ENCODE data around the gene PNISR.
"Not testable (repeated sequence)": the region's sequence is repeated elsewhere in the genome, so short reads cannot be mapped to it uniquely, and the experiment has no call there.

PNISR gene, protein sequence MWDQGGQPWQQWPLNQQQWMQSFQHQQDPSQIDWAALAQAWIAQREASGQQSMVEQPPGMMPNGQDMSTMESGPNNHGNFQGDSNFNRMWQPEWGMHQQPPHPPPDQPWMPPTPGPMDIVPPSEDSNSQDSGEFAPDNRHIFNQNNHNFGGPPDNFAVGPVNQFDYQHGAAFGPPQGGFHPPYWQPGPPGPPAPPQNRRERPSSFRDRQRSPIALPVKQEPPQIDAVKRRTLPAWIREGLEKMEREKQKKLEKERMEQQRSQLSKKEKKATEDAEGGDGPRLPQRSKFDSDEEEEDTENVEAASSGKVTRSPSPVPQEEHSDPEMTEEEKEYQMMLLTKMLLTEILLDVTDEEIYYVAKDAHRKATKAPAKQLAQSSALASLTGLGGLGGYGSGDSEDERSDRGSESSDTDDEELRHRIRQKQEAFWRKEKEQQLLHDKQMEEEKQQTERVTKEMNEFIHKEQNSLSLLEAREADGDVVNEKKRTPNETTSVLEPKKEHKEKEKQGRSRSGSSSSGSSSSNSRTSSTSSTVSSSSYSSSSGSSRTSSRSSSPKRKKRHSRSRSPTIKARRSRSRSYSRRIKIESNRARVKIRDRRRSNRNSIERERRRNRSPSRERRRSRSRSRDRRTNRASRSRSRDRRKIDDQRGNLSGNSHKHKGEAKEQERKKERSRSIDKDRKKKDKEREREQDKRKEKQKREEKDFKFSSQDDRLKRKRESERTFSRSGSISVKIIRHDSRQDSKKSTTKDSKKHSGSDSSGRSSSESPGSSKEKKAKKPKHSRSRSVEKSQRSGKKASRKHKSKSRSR

GRCh38 chr6:99424761-99425646, at the start of gene PNISR:
PNISR (minus strand) TSS chr6:99425308; CDS start chr6:99414659, 10,649 bp downstream.
- DNase-seq (ENCODE audit: low read depth in 1 of 2, low spot score in 1 of 2) = peak; percentile 68 to 71

DNA sequence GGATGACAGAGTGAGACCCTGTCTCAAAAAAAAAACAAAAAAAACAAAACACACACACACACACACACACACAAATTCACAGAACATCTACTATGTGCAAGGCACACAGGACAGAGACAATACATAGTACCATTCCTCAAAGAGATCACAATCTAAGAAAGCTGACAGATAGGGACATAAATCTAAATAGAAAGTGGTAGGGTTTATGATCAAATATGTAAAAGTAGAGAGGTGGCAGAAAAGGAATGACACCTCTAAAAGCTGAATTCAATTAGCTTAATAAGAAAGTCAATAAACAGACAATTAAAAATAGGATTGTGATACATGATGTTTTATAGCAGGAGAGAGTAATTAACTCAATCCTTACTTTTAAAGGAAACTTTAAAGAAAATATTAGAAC, 48.6 kb upstream of the PNISR start:
- no peak for DNase-seq (ENCODE audit: low read depth in 1 of 2, low spot score in 1 of 2)

GRCh38 chr6:99471638-99472037, 46.5 kb upstream of the PNISR start:
- DNase-seq (ENCODE audit: low read depth in 1 of 2, low spot score in 1 of 2) = no peak

DNA sequence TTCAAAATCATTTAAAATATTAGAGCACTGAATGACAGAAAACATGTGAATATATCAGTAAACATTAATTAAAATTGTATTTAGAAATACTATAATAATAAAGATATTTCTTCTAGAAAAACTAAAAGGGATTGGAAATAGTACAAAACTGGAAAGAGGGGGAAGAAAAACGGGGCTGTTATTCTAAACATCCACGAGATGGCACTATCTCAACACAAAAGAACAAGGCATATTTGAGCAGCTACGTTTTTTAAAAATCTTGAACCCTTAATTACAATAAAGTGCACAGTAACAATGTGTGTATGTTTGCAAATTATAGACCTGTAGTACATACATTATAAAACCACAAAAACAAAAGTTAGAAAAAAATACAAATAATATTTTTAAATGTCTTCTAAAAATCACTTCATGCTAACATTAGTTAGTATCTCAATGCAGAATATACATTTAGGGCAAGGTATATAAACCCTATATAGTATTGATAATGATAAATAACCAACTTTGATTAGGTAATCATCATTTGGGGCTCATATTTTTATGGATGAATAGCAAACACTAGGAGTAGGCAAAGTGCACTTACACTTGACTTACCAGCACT, 42.5 kb upstream of the PNISR start:
- DNase-seq (ENCODE audit: low read depth in 1 of 2, low spot score in 1 of 2) = no peak

DNA sequence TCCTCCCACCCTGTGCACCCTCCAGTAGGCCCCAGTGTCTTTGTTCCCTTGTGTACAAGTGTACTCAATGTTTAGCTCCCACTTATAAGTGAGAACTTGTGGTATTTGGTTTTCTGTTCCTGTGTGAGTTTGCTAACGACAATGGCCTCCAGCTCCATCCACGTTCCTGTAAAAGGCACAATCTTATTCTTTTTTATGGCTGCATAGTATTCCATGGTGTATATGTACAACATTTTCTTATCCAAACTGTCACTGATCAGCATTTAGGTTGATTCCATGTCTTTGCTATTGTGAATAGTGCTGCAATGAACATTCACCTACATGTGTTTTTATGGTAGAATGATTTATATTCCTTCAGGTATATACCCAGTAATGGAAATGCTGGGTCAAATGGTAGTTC, 34.0 kb upstream of the PNISR start:
- not testable (repeated sequence) for DNase-seq (ENCODE audit: low read depth in 1 of 2, low spot score in 1 of 2)

GRCh38 chr6:99458319-99458718, 33.2 kb upstream of the PNISR start:
- DNase-seq (ENCODE audit: low read depth in 1 of 2, low spot score in 1 of 2) = no peak

DNA sequence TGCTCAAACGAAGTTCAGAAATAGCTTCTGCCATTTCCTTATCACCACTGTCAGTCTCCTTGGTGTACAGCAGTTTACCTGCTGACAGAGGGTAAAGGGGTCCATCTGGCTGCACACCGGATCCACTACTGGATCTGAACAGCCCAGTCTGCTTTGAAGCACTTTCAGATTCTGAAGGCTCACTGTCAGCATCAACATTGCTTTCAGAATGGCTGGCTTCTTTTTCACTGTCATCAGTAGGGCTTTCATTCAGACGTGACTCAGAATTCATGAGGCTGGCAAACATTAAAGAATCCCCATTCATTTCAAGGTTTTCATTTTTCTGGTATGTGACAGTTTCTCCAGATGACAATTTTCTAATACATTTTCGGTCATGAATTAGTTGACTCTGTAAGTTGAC, 21.0 kb upstream of the PNISR start:
- no peak for DNase-seq (ENCODE audit: low read depth in 1 of 2, low spot score in 1 of 2)

- DNase-seq (ENCODE audit: low read depth in 1 of 2, low spot score in 1 of 2) = no peak
These were observed 9.8 kb upstream of the PNISR start for GRCh38 chr6:99434702-99435530.

DNA sequence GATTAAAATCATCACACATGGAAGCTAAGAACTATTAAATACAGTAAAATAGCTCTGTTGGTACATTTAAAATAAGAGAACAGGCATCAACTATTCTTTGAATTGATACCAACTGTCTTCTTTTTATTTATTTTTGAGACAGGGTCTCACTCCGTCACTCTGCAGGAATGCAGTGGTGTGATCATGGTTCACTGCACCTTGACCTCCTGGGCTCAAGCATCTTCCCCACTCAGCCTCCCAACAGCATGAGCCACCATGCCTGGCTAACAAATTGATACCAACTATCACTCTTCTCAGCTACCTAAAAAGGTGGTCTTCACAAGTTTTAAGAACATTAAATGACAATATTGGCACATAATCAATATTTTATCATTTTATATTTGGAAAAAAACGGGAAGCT, 7.8 kb upstream of the PNISR start:
- no peak for DNase-seq (ENCODE audit: low read depth in 1 of 2, low spot score in 1 of 2)

DNA sequence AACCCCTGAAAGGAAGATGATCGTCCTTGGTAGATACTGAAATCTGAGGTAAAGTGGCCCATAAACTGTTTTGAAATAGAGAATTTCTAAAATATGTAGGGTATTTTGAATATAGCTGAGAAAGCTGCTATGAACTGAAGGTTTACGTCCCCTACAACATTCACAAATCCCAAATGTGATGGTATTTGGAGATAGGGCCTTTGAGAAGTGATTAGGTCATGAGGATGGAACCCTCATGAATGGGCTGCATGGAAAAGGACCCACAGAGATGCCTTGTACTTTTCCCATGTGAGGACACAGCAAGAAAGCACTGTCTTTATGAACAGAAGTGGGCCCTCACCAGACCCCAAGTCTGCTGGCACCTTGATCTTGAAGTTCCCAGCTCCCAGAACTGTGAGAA, 6.8 kb upstream of the PNISR start:
- no peak for DNase-seq (ENCODE audit: low read depth in 1 of 2, low spot score in 1 of 2)

GRCh38 chr6:99427988-99428387, 2.9 kb upstream of the PNISR start:
- DNase-seq (ENCODE audit: low read depth in 1 of 2, low spot score in 1 of 2) = no peak

- DNase-seq (ENCODE audit: low read depth in 1 of 2, low spot score in 1 of 2) = no peak
These were observed 1.3 kb upstream of the PNISR start for GRCh38 chr6:99426451-99426757.

DNA sequence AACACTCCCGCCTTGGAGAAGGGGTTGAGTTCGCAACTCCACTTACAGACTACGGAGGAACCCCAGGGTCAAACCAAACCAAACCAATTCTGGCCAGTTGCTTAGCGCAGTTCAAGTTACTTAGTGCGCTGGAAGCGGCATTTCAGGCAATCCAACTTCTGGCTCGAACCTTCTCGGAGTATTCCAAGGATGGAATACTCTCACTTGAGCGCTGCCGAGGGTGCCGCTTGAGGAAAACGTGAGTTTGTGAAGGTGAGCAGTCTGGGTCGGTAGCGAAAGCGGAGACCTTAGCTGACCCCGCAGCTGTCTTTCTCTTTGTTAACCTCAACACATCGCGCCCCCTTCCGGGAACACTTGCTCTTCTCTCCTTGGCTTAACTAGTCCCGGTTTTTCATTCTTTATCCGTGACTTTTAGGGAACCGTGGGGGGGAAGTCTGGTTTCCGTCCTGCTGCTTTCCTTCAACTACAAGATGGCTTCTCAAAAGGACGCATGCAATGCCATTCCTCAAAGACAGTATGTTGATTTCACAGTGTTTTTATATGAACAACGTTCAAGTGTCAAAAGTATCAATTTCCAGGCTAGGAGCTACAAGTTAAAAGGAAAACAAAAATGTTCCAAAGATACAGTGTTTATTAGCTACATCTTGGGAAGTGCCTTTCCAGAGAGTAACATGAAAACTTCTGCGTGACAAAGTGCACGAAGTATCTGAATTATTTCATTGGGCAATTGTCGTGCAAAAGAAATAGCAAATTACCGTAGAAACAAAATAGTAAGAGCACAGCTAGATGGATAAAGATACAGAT, 741 bp upstream of the PNISR start:
- DNase-seq (ENCODE audit: low read depth in 1 of 2, low spot score in 1 of 2) = peak; percentile 20 to 23

GRCh38 chr6:99424022-99424421, 1.1 kb downstream of the PNISR start:
- DNase-seq (ENCODE audit: low read depth in 1 of 2, low spot score in 1 of 2) = no peak

DNA sequence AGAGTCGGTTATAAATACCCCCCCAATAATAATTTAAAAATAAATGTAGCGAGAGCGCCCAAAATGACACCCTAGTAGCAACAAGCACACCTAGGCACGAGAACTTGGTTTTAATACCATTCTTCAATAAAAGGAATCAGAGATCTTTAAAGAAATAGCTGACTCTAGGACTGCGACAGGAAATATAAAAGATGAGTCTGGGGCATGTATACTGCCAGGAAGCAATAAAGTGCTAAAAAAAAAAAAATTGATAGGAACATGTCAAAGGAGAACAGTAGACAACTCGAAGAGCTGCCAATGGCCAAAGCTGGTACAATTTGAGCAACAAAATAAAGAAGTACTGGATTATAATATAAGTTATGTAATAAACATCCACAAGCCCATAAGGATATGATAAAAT, 2.2 kb downstream of the PNISR start:
- no peak for DNase-seq (ENCODE audit: low read depth in 1 of 2, low spot score in 1 of 2)

GRCh38 chr6:99416892-99417767, 8.0 kb downstream of the PNISR start:
- DNase-seq (ENCODE audit: low read depth in 1 of 2, low spot score in 1 of 2) = no peak

DNA sequence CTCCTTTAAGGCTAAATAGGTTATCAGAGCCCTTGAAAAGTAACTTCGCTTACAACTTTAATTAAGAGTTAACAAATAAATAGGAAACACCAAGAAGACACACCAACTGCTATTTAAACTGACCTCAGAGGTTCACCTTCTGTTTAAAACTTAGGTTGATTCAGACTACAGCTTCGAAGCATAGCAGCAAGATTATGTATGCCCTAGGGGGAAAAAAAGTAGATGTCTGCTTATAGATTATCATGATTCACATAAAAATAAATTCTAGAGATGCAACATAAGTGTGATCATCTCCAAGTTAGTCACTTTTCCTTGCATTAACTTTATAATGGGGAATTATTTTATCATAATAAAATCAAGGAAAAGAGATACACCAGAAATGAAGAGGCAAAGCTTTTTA, 8.9 kb downstream of the PNISR start:
- no peak for DNase-seq (ENCODE audit: low read depth in 1 of 2, low spot score in 1 of 2)

GRCh38 chr6:99415446-99415845, 9.7 kb downstream of the PNISR start:
- DNase-seq (ENCODE audit: low read depth in 1 of 2, low spot score in 1 of 2) = no peak

- DNase-seq (ENCODE audit: low read depth in 1 of 2, low spot score in 1 of 2) = no peak
These were observed 13.0 kb downstream of the PNISR start for GRCh38 chr6:99412065-99412464.
